Cardiac fibroblast (primary cell): ENCODE results near the gene MED12L.
"Not testable (repeated sequence)": the region's sequence is repeated elsewhere in the genome, so short reads cannot be mapped to it uniquely, and the experiment has no call there.

Source experiments
- DNase-seq, 2 donors: peaks; one replicate each; pipeline versions ENCODE4 v3.0.0 to v3.0.0-alpha.2; 2010; ENCODE audit warnings: low read depth in 2 of 2
- H3K4me3 ChIP-seq, 2 donors: replicated peaks in 1 of 2; 1 replicate in 1 of 2; 2 replicates in 1 of 2; pipeline ENCODE4 v1.5.1; 2011; ENCODE audit warnings: low read depth in 2 of 2, low read length in 2 of 2, mild to moderate bottlenecking in 2 of 2, moderate library complexity in 1 of 2
- CTCF ChIP-seq: IDR thresholded peaks from one replicate; pipeline ENCODE4 v1.5.1; 2011; ENCODE audit warnings: low read depth, mild to moderate bottlenecking, low read length, inconsistent platforms

Gene MED12L

GRCh38 chr3:151236736-151237135 is 151.3 kb downstream of the MED12L start:
- TF ChIP-seq CTCF, result no peak
- H3K4me3 ChIP-seq, result no peak overlapping the region
- peak in 1 of 2 donors; percentile 17 for DNase-seq

- DNase-seq, H3K4me3 ChIP-seq: not testable (repeated sequence)
These were observed 156.5 kb downstream of the MED12L start for GRCh38 chr3:151242006-151242405.

- no peak overlapping the region for H3K4me3 ChIP-seq
- no peak for DNase-seq
- no peak for TF ChIP-seq CTCF
These were observed 163.4 kb downstream of the MED12L start for GRCh38 chr3:151248772-151249337.

DNA sequence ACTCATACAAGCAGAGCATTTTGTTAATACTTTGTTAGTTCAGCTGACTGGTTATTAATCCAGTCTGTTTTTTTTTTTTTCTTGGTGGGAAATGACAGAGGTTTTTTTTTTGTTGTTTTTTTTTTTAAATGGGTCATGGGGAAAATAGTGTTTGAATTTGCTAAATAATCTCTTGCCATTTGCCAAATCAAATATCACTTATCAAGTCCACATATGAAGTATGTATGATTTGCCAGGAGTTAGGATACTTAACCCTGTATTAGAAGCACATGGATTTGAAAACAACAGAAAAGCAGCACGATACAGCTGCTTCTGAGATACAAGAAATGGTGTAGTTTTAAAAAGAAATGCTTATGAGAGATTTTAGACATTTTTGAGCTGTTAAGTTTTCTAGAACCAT is 171.3 kb downstream of the MED12L start:
- no peak for DNase-seq
- TF ChIP-seq CTCF, result no peak
- H3K4me3 ChIP-seq, result no peak overlapping the region

- no peak for DNase-seq
- TF ChIP-seq CTCF, result no peak
- no peak overlapping the region for H3K4me3 ChIP-seq
These were observed 174.2 kb downstream of the MED12L start for GRCh38 chr3:151259664-151260063.

- TF ChIP-seq CTCF, result no peak
- no peak overlapping the region for H3K4me3 ChIP-seq
- peak in 1 of 2 donors; percentile 14 for DNase-seq
These were observed 177.5 kb downstream of the MED12L start for GRCh38 chr3:151262871-151263525.

DNA sequence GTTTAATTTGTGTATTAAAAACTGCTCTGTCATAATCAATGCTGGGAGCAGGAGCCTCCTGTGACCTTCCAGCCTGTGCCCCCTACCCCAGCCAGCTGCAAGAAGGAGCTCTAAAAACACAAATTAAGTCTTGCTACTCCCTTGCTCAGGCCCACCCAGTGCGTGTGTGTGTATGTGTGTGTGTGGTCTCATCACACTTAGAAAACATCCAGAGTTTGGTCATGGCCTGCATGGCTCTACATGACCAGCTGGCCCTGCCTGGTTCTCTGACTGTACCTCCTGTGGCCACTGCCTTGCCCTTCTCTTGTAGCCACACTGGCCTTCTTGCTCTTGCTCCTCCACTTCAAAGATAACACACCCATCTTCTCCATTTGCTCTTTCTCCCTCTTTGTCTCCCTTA is 179.1 kb downstream of the MED12L start:
- DNase-seq, result no peak
- TF ChIP-seq CTCF, result no peak
- H3K4me3 ChIP-seq, result no peak overlapping the region
